ENCODE data around the gene ACTG1. TPM values are rescaled to one million over a fixed set of nuclear protein-coding genes. Genes with fewer than 3 reads are reported as not detected.

ACTG1 gene
- total and polyA plus RNA-seq, 3 donors from 2014 or later, result 1,571 to 2,057 (median 1,790) TPM

DNA sequence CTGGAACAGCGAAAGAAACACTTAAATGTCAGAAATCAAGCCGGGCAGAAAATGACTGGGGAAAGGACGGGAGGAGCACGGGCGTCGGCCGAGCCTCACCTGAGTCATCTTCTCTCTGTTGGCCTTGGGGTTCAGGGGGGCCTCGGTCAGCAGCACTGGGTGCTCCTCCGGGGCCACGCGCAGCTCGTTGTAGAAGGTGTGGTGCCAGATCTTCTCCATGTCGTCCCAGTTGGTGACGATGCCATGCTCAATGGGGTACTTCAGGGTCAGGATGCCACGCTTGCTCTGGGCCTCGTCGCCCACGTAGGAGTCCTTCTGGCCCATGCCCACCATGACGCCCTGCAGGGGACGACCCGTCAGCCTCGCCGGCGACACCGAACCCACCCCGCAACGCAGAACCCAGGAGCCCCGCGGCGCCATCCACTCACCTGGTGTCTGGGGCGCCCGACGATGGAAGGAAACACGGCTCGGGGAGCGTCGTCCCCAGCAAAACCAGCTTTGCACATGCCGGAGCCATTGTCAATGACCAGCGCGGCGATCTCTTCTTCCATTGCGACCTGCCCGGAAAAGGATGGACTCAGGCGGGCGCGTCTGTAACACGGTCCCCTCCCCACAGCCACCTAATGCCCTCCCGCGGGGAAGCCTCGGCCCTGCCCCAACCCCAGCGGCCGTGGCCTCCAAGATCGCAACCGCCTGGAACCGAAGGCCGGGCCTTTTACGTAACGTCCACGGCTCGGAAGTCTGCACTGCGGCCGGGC is 616 bp downstream of the ACTG1 start:
- H3K4me1 ChIP-seq, result peaks cover 31% of the 10 kb centered on the region
- no peaks in the 10 kb centered on the region for H3K36me3 ChIP-seq (ENCODE audit: low read depth, missing control alignments)
- peak overlapping the region; percentile 93 to 100 for H3K27ac ChIP-seq
- no peak for TF ChIP-seq POLR2A (IDR thresholded peaks at IDR 0.05)
- TF ChIP-seq, protein P1, sequence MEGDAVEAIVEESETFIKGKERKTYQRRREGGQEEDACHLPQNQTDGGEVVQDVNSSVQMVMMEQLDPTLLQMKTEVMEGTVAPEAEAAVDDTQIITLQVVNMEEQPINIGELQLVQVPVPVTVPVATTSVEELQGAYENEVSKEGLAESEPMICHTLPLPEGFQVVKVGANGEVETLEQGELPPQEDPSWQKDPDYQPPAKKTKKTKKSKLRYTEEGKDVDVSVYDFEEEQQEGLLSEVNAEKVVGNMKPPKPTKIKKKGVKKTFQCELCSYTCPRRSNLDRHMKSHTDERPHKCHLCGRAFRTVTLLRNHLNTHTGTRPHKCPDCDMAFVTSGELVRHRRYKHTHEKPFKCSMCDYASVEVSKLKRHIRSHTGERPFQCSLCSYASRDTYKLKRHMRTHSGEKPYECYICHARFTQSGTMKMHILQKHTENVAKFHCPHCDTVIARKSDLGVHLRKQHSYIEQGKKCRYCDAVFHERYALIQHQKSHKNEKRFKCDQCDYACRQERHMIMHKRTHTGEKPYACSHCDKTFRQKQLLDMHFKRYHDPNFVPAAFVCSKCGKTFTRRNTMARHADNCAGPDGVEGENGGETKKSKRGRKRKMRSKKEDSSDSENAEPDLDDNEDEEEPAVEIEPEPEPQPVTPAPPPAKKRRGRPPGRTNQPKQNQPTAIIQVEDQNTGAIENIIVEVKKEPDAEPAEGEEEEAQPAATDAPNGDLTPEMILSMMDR (IDR thresholded peaks at IDR 0.05), result no peak
- H3K4me3 ChIP-seq, result peak overlapping the region; percentile 74 to 96
- H3K27me3 ChIP-seq, result no peaks in the 10 kb centered on the region
- WGBS, 2 donors, result 1 to 2% methylated on average over 33 to 61 of the region's 62 CpGs
- intact Hi-C loops (cut with DNase I; ENCODE audit: low total_unique reads), result loop anchor here (2.0 kb wide), 1 partner anchor 113 kb away; no protein-coding TSS in a partner anchor
- H3K9me3 ChIP-seq, result no peaks in the 10 kb centered on the region
- DNase-seq, result peak; percentile 32

DNA sequence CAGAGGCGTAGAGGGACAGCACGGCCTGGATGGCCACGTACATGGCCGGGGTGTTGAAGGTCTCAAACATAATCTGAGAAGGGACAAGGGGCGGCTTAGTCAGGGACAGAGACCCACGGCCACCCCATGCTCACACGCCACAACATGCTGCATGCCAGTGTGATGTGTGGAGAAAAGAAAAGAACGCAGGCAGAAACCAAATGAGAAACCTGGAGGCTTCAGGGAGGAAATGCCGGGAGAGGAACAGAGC is 1.1 kb downstream of the ACTG1 start:
- Histone ChIP-seq H3K4me3 (peak overlapping the region; percentile 74 to 96), H3K9me3 (no peaks in the 10 kb centered on the region), H3K27ac (peak overlapping the region; percentile 51 to 100), H3K36me3 (ENCODE audit: low read depth, missing control alignments) (no peaks in the 10 kb centered on the region), H3K27me3 (no peaks in the 10 kb centered on the region), H3K4me1 (peaks cover 30% of the 10 kb centered on the region)
- no peak for DNase-seq
- TF ChIP-seq, protein P1 (IDR thresholded peaks at IDR 0.05), result no peak
- no peak for TF ChIP-seq POLR2A (IDR thresholded peaks at IDR 0.05)
- intact Hi-C loops (cut with DNase I; ENCODE audit: low total_unique reads), result no loop called here
- 3 to 25% methylated on average over 9 of the region's 9 CpGs for WGBS, 2 donors

DNA sequence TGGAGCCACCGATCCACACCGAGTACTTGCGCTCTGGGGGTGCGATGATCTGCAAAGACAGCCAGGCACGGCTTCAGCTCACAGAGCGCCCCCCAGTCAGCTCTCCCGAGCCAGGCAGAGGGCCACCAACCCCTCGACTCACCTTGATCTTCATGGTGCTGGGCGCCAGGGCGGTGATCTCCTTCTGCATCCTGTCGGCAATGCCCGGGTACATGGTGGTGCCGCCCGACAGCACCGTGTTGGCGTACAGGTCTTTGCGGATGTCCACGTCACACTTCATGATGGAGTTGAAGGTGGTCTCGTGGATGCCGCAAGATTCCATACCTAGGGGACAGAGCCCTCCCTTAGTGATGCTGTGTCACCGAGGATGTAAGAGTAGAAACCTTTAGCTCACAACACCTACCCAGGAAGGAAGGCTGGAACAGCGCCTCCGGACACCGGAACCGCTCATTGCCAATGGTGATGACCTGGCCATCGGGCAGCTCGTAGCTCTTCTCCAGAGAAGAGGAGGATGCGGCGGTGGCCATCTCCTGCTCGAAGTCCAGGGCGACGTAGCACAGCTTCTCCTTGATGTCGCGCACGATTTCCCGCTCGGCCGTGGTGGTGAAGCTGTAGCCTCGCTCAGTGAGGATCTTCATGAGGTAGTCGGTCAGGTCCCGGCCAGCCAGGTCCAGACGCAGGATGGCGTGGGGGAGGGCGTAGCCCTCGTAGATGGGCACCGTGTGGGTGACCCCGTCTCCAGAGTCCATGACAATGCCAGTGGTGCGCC is 1.6 kb downstream of the ACTG1 start:
- WGBS, 2 donors, result 30 to 47% methylated on average over 30 to 45 of the region's 48 CpGs
- intact Hi-C loops (cut with DNase I; ENCODE audit: low total_unique reads), result no loop called here
- peak overlapping the region; percentile 51 to 100 for H3K27ac ChIP-seq
- peaks cover 25% of the 10 kb centered on the region for H3K4me1 ChIP-seq
- no peak for TF ChIP-seq POLR2A (IDR thresholded peaks at IDR 0.05)
- TF ChIP-seq, protein P1 (IDR thresholded peaks at IDR 0.05), result no peak
- H3K9me3 ChIP-seq, result no peaks in the 10 kb centered on the region
- DNase-seq, result peak; percentile 31
- H3K27me3 ChIP-seq, result no peaks in the 10 kb centered on the region
- no peaks in the 10 kb centered on the region for H3K36me3 ChIP-seq (ENCODE audit: low read depth, missing control alignments)
- peak overlapping the region; percentile 74 to 96 for H3K4me3 ChIP-seq

DNA sequence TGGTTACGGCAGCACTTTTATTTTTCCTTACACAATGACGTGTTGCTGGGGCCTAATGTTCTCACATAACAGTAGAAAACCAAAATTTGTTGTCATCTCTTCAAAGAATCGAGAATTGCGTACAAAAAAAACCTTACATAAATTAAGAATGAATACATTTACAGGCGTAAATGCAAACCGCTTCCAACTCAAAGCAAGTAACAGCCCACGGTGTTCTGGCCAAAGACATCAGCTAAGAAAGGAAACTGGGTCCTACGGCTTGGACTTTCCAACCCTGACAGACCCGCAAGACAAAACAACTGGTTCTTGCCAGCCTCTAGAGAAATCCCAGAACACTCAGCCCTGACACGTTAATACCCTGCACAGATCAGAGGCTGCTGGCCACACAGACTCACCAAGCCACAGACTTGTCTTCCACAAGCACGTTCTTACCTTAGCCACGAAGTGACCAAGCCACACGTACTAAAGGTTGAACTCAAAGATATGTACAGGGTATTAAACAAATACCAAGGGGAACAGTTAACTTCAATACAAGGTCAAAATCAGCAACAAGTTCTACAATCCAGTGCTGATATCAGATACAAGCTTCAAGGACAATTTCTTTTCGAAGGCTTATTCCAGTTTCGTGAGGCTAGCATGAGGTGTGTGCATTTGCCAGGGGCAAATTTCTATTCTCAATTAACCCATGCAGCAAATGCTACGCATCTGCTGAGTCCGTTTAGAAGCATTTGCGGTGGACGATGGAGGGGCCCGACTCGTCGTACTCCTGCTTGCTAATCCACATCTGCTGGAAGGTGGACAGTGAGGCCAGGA is 2.4 kb downstream of the ACTG1 start:
- Histone ChIP-seq H3K36me3 (ENCODE audit: low read depth, missing control alignments) (no peaks in the 10 kb centered on the region), H3K27me3 (no peaks in the 10 kb centered on the region), H3K9me3 (no peaks in the 10 kb centered on the region), H3K27ac (peak overlapping the region in 1 of 2 donors; percentile 100), H3K4me1 (peaks cover 19% of the 10 kb centered on the region), H3K4me3 (peak overlapping the region; percentile 74 to 96)
- intact Hi-C loops (cut with DNase I; ENCODE audit: low total_unique reads), result no loop called here
- TF ChIP-seq, protein P1 (IDR thresholded peaks at IDR 0.05), result no peak
- no peak for TF ChIP-seq POLR2A (IDR thresholded peaks at IDR 0.05)
- 28 to 31% methylated on average over 22 of the region's 22 CpGs for WGBS, 2 donors
- DNase-seq, result no peak

All from testis (tissue), 3 donors.